Natural killer cell (primary cell): ENCODE results near the gene KDSR. TPM values are rescaled to one million over a fixed set of nuclear protein-coding genes. Genes with fewer than 3 reads are reported as not detected.
A peak's percentile ranks its signal among the peaks of the same experiment; 100 is the strongest.

Source experiments
- ATAC-seq, 3 donors: fragments of 150-1000 bp in 2 of 3; fragments of 200-7000 bp in 1 of 3; cut with Tn5 transposase; 1 replicate in 1 of 3; 2 replicates in 2 of 3; pipeline ENCODE4 v1.10.0; 2021; ENCODE audit warnings: mild to moderate bottlenecking in 2 of 3, moderate library complexity in 2 of 3
- DNase-seq, 2 donors: peaks; one replicate each; pipeline versions ENCODE4 v3.0.0 to v3.0.0-alpha.2; 2013 to 2021; ENCODE audit warnings: mixed read lengths in 1 of 2
- H3K27ac ChIP-seq: one replicate; pipeline ENCODE4 v1.5.1; 2013; ENCODE audit warnings: mild to moderate bottlenecking, low read length
- H3K27me3 ChIP-seq: one replicate; pipeline ENCODE4 v1.6.1; 2013; ENCODE audit warnings: low read length; ENCODE audit not compliant: control insufficient read depth, insufficient read depth
- H3K36me3 ChIP-seq: one replicate; pipeline ENCODE4 v1.6.1; 2013; ENCODE audit warnings: low read length; ENCODE audit not compliant: control insufficient read depth, insufficient read depth
- H3K4me1 ChIP-seq: one replicate; pipeline ENCODE4 v1.6.1; 2013; ENCODE audit warnings: low read length; ENCODE audit not compliant: control insufficient read depth, insufficient read depth
- H3K4me3 ChIP-seq: one replicate; pipeline ENCODE4 v1.5.1; 2013; ENCODE audit warnings: low read length
- H3K9me3 ChIP-seq: one replicate; pipeline ENCODE4 v1.6.1; 2013; ENCODE audit warnings: low read length; ENCODE audit not compliant: control insufficient read depth, insufficient read depth
- H3K27ac Mint-ChIP-seq, 2 donors: one replicate each; pipeline ENCODE4 v1.8.0; 2022; ENCODE audit warnings: mild to moderate bottlenecking in 2 of 2, mixed read lengths in 2 of 2, moderate library complexity in 1 of 2
- H3K27me3 Mint-ChIP-seq, 2 donors: one replicate each; pipeline ENCODE4 v1.8.0; 2022; ENCODE audit warnings: low read depth in 2 of 2, mixed read lengths in 2 of 2
- H3K36me3 Mint-ChIP-seq: one replicate; pipeline ENCODE4 v1.8.0; 2022; ENCODE audit warnings: mixed read lengths
- H3K4me1 Mint-ChIP-seq, 2 donors: one replicate each; pipeline ENCODE4 v1.8.0; 2022; ENCODE audit warnings: mixed read lengths in 2 of 2
- H3K4me3 Mint-ChIP-seq: one replicate; pipeline ENCODE4 v1.8.0; 2022; ENCODE audit warnings: mild to moderate bottlenecking, moderate library complexity, mixed read lengths
- H3K9me3 Mint-ChIP-seq, 2 donors: one replicate each; pipeline ENCODE4 v1.8.0; 2022; ENCODE audit warnings: mixed read lengths in 2 of 2
- CTCF ChIP-seq: fragments of 200-600 bp; IDR thresholded peaks from one replicate; pipeline ENCODE4 v1.8.0; 2022; ENCODE audit warnings: antibody characterized with exemption
- WGBS: methylation state at CpG from one replicate; pipeline ENCODE4 v1.1.7; 2013; ENCODE audit warnings: missing lambda C conversion rate; ENCODE audit not compliant: insufficient coverage; 5-methylcytosine and 5-hydroxymethylcytosine counted together
- intact Hi-C: fragments of 100-400 bp; cut with micrococcal nuclease; formaldehyde crosslinking; loops from one replicate; pipeline ENCODE4 v1.14.2; 2022
- total RNA-seq, 4 donors: library from RNA; stranded (reverse); fragments of 120-200 nt in 1 of 4; gene quantifications; one replicate each; pipeline versions ENCODE4 v1.2.3 to v1.2.4, GENCODE V29; 2013 to 2022

Gene KDSR, protein sequence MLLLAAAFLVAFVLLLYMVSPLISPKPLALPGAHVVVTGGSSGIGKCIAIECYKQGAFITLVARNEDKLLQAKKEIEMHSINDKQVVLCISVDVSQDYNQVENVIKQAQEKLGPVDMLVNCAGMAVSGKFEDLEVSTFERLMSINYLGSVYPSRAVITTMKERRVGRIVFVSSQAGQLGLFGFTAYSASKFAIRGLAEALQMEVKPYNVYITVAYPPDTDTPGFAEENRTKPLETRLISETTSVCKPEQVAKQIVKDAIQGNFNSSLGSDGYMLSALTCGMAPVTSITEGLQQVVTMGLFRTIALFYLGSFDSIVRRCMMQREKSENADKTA
- 10 to 100 TPM; 11.1 to 15.1 (median 11.6) TPM for total RNA-seq
- 22.4 TPM for total RNA-seq (2013)

- peaks cover 7 to 14% of the 10 kb centered on the region in 2 donors for H3K27me3 Mint-ChIP-seq
- Histone ChIP-seq H3K27ac (peak within 1 kb of the TSS; percentile 78), H3K4me3 (peak within 1 kb of the TSS; percentile 93), H3K36me3 (no peaks in the 10 kb centered on the region), H3K9me3 (no peaks in the 10 kb centered on the region), H3K27me3 (no peaks in the 10 kb centered on the region), H3K4me1 (peaks cover 30% of the 10 kb centered on the region)
- peak within 1 kb of the TSS; percentile 91 for H3K4me3 Mint-ChIP-seq
- H3K4me1 Mint-ChIP-seq = peaks cover 46 to 48% of the 10 kb centered on the region in 2 donors
- under 1% methylated on average over 90 of the region's 90 CpGs for WGBS
- ATAC-seq (peak; percentile 83 to 91 (median 87)), DNase-seq (peak; percentile 79 to 86)
- intact Hi-C loops = loop anchor here (1.0 to 5.0 kb wide), 3 partner anchors 35 to 55 kb away; partner anchors contain the start of gene VPS4B
- peaks cover 3% of the 10 kb centered on the region in 2 donors for H3K9me3 Mint-ChIP-seq
- no peaks in the 10 kb centered on the region for H3K36me3 Mint-ChIP-seq
- no peak for TF ChIP-seq CTCF
- H3K27ac Mint-ChIP-seq = peak within 1 kb of the TSS; percentile 50 to 69
Measured at GRCh38 chr18:63367053-63367953, at the start of gene KDSR. Gene KDSR, minus strand, starts transcription at chr18:63367206. Its CDS starts 88 bp downstream, at chr18:63367118.

DNA sequence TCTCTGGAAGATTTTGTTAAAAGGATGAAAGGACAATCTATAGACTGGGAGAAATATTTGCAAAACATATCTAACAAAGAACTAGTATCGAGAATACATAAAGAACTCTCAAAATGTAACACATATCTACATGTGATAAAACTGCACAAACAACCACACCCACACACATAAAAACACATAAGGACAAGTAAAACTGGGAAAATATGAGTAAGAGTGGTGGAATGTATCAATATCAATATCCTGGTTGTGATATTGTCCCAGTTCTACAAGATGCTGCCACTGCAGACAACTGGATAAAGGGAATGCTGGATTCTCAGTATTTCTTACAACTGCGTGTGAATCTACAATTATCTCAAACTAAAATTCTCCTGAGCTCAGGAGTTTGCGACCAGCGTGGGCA lies 45.9 kb upstream of the KDSR start:
- H3K36me3 ChIP-seq = peaks cover 55% of the 10 kb centered on the region
- no peak overlapping the region for H3K27ac ChIP-seq
- intact Hi-C loops = no loop called here
- no peak overlapping the region for H3K4me3 Mint-ChIP-seq
- no peaks in the 10 kb centered on the region for H3K9me3 Mint-ChIP-seq
- no peaks in the 10 kb centered on the region for H3K4me1 ChIP-seq
- no peaks in the 10 kb centered on the region for H3K27me3 ChIP-seq
- peaks cover 30 to 36% of the 10 kb centered on the region in 2 donors for H3K4me1 Mint-ChIP-seq
- H3K27me3 Mint-ChIP-seq = no peaks in the 10 kb centered on the region
- H3K4me3 ChIP-seq = no peak overlapping the region
- no peak for ATAC-seq
- no peak for DNase-seq
- H3K36me3 Mint-ChIP-seq = peaks cover 13% of the 10 kb centered on the region
- H3K27ac Mint-ChIP-seq = peak overlapping the region in 1 of 2 donors; percentile 32
- 67% methylated on average over 3 of the region's 4 CpGs for WGBS
- no peaks in the 10 kb centered on the region for H3K9me3 ChIP-seq
- no peak for TF ChIP-seq CTCF

DNA sequence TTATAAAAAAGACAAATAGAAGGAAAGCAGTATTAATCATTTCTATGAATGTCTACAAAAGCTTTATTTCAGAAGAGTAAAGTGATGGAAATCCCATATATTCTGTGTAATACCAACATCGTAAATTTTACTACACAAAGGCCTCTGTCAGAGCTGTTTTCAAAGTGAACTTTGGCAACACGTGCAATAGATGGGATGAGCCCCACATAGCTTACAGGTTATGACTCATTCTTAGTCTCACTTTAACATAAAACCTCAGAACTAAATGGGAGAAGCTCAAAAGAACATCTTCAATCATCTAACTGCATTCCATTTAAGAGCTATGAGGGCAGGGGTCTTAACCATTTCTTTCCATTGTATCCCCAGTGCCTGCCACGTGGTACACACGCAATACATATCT lies 43.8 kb upstream of the KDSR start:
- H3K9me3 Mint-ChIP-seq = no peaks in the 10 kb centered on the region
- no peak for ATAC-seq
- H3K27me3 ChIP-seq = no peaks in the 10 kb centered on the region
- peaks cover 28% of the 10 kb centered on the region for H3K36me3 Mint-ChIP-seq
- intact Hi-C loops = no loop called here
- no peaks in the 10 kb centered on the region for H3K9me3 ChIP-seq
- H3K4me3 Mint-ChIP-seq = no peak overlapping the region
- H3K36me3 ChIP-seq = peaks cover 61% of the 10 kb centered on the region
- DNase-seq = no peak
- H3K27ac Mint-ChIP-seq = no peak overlapping the region
- WGBS = 83% methylated on average over 4 of the region's 4 CpGs
- H3K4me1 ChIP-seq = no peaks in the 10 kb centered on the region
- H3K4me1 Mint-ChIP-seq = peaks cover 30 to 51% of the 10 kb centered on the region in 2 donors
- no peaks in the 10 kb centered on the region for H3K27me3 Mint-ChIP-seq
- no peak for TF ChIP-seq CTCF
- no peak overlapping the region for H3K27ac ChIP-seq
- H3K4me3 ChIP-seq = no peak overlapping the region
